DMS114 treated with DMSO at 0.1 percent for 48 hours (cell line): Measurements from ENCODE around the gene HNRNPLL.
A peak's percentile ranks its signal among the peaks of the same experiment; 100 is the strongest.

Experiments used
- DNase-seq: peaks from one replicate; lab custom pipeline; 2025; ENCODE audit not compliant: unreplicated experiment; lab: John Stamatoyannopoulos, UW

Gene HNRNPLL

DNA sequence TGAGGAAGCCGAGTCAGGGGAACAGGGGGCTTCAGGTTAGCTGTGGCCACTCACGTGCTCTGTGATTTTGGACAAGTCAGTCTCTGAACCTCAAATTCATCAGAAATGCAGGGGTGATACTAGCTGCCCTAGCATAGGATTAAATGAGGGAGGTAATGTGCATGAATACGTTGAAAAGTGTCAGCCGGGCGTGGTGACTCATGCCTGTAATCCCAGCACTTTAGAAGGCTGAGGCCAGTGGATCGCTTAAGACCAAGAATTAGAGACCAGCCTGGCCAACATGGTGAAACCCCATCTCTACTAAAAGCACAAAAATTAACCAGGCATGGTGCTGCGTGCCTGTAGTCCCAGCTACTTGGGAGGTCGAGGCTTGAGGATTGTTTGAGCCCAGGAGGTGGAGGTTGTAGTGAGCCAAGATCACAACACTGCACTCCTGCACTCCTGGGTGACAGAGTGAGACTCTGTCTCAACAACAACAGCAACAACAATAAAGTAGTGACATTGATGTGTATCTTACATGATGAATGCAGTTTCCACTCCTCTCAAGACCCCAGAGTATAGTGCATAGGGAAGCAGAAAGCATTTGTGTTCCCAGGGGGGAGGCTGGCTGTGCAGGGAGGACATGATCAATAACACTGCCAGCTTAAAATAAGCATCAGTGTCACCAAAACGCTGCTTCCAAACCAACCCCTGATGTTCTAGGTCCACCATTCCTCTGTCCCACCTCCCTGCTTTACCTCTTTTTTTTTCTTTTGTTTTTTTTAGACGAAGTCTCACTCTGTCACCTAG, 68.8 kb downstream of the HNRNPLL start:
- no peak for DNase-seq

GRCh38 chr2:38533180-38533579, 69.5 kb downstream of the HNRNPLL start:
- no peak for DNase-seq

GRCh38 chr2:38532366-38532765, 70.4 kb downstream of the HNRNPLL start:
- no peak for DNase-seq

GRCh38 chr2:38529208-38529607, 73.5 kb downstream of the HNRNPLL start:
- DNase-seq = no peak

GRCh38 chr2:38528534-38528933, 74.2 kb downstream of the HNRNPLL start:
- no peak for DNase-seq

DNA sequence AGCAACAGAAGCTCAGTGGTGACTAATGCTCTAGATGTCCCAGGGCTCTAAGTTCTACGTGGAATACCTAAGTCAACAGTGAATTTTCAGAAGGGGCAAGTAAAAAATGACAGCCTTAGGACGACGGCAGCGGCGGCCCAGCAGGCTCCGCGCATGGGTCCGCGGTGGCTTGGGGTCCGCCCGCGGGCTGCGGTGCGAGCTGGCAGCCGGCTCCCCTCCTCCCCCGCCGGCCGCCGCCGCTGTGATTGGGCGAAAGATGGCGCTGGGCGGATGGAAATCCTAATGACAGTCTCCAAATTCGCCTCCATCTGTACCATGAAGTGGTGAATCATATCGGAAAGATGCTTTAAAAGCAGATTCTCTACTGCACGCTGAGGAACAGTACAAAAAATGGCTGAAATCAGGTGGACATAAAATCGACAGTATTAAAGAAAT, 74.7 kb downstream of the HNRNPLL start:
- DNase-seq = peak; percentile 50

GRCh38 chr2:38527338-38528007, 75.3 kb downstream of the HNRNPLL start:
- no peak for DNase-seq

DNA sequence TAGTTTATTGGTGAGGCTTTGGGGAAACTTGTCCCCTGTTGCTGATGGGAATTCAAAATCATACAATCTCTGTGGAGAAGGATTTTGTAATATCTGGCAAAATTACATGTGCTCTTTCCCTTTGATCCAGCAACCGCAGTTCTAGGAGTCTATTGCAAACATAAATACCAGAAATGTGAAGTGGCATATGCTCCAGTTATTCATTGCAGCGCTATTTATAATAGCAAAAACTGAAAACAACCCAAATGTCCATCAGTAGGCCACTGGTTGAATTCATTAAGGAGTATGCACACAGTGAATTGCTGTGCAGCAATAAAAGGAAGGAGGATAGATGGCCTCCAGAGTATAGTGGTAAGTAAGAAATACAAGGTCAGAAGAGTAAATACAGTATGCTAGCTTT, 76.5 kb downstream of the HNRNPLL start:
- no peak for DNase-seq

DNA sequence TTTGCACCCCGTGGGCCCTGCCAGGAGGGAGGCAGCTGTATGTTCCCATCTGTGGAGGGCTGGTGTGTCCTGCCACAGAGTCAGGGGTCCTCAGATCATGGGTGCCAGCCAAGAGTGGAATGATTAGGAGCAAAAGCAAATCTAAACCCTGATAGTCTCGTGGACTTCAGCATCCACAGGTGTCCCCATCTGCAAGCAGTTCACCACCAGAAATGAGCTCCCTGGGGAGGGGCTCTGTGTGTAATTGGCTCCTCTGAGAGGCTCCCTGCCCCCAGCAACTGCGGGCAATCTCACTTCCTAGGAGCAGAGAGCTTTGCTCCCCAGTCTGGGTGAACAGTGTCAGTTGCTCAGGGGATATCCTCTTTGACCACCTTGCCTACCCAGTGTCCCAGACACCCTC, 78.1 kb downstream of the HNRNPLL start:
- DNase-seq = no peak

DNA sequence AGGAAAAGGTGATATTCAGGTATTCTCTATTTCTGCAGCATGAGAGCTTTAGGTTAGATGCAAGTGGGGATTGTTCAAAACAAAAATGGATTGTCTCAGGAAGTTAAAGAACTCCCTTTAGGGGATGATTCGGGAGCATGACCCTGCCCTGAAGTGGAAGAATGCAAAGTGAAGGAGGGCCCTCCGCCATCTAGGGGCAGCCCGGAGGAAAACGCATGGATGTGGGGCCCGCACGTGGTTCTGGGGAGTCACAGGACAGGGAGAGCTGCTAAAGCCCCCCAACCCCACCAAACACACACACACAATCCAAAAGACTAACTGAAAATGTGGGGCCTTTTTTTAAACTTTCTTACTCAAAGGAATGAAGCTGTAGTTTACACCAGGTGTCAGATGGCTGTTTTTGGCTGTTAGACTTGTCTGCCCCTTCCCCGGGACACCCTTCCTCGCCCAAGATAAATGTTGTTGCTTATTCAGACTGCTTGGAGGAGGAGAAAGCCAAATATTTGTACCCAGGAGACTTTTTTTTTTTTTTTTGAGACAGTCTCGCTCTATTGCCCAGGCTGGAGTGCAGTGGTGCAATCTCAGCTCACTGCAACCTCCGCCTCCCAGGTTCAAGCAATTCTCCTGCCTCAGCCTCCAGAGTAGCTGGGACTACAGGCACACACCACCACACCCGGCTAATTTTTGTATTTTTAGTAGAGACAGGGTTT, 78.8 kb downstream of the HNRNPLL start:
- DNase-seq = no peak

DNA sequence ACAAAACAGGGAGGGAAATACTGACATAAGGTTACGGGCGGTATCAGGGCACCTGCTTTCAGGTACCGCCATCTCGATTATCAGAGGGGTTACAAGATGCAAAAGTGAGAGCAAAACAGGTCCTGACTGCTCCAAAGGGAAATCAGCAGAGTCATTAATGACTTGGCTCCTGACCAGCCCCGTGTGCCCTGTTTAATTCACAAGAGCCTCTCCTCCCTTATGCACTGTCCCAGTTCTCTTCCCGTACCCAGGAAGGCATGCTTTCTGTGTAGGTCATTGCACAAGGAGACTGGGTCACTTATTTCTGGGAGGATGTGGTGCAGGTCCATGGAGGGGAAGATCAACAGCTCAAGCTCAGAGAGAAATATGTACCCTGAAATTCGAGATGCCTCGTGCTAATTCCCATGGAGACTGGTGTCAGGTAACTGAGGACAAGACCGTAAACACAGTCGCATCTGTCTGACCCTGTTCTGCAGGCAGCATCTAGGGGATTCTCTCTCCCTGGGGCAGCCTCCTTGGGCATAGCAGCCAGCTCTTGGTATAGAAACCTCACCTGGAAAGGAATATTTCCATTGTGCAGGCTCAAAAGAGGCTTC, 79.9 kb downstream of the HNRNPLL start:
- DNase-seq = no peak

DNA sequence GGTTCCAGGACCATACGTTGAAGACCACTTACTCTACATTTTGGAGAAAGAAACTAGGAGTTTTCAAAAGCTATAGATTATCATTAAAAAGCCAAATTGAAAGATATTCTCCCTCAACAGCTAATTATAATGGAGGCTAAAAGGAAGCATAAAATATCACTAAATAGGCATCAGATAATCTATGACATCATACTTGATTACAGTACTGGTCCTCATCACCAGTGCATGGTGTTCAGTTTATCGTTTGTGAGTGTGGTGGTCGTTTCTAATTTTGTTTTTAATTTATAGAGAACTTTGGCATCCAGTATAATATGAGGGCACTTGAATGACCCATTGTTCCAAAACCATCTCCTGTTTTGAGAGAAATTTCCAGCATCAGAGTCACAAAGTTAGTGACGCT, 80.9 kb downstream of the HNRNPLL start:
- DNase-seq = no peak

DNA sequence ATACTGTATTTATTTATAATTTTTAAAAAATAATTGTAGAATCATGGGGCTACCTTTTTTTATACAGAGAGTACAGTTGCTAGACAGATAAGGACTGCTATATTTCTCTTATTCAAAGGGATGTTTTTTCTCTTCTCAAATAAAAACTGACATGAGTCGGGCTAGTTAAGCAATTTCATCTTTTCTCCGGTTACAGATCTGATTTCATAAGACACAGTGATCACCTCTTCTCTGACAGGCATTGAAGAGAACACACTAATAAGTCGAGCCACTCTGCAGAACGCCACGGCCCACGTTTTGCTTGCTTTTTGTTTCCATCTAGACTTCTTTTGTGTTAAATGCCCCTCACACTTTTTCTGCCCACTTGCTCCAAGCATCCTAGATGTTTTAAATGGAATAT, 85.4 kb downstream of the HNRNPLL start:
- DNase-seq = no peak

DNA sequence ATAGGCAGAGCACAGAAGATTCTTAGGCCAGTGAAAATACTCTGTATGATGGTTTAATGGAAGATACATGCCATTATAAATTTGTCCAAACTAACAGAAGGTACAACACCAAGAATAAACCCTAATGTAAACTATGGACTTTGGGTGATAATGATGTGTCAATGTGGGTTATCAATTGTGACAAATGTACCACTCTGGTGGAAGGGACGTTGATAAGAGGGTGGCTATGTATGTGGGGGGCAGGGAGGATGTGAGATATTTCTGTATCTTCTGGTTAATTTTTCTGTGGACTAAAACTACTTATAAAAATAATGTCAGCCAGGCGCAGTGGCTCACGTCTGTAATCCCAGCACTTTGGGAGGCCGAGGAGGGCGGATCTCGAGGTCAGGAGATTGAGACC, 86.2 kb downstream of the HNRNPLL start:
- no peak for DNase-seq

DNA sequence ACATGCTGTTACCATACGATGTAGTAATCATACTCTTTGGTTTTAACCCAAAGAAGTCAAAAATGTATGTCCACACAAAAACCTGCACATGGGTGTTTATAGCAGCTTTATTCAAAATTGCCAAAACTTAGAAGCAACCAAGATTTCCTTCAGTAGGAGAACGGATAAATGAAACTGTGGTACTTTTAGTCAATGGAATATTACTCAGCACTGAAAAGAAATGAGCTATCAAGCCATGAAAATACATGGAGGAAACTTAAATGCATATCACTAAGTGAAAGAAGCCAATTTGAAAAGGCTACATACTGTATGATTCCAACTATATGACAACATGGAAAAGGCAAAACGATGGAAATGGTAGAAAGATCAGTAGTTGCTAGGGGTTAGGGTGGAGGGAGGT, 86.6 kb downstream of the HNRNPLL start:
- DNase-seq = no peak

GRCh38 chr2:38515155-38516074, 87.3 kb downstream of the HNRNPLL start:
- no peak for DNase-seq

DNA sequence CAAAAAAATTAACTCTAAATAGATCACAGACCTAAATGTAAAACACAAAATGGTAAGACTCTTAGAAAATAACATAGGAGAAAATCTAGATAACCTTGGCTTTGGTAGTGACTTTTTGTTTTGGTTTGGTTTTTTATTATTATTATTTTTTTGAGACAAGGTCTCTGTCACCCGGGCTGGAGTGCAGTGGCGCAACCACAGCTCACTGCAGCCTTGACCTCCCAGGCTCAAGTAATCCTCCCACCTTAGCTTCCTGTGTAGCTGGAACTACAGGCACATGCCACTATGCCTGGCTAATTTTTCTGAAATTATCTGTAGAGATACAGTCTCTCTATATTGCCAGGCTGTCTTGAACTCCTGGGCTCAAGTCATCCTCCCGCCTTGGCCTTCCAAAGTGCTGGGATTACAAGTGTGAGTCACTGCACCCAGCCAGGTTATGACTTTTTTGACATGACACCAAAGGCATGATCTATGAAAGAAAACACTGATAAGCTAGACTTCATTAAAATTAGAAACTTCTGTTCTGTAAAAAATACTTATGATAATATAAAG, 88.0 kb downstream of the HNRNPLL start:
- DNase-seq = no peak

DNA sequence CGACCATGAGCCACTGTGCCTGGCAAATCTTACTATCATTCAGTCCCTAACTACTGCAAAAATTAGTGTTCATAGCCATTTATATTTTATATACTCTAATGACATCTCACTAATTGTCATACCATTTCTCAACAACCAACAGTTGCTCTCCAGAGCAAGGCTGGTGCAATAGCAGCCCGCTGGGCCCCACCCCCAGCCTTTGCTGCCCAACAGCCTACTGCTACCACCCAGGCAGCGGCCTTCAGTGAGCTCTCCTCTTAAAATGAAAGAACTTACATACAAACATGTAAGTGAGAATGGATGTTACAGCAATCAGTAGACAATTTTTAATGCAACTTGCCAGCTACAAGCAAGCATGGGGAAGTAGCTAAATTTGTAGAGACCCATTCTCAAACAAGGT, 90.5 kb downstream of the HNRNPLL start:
- DNase-seq = no peak
